22Rv1 (cell line): Measurements from ENCODE around the gene SARDH.

ENCODE experiments used
- ZFX ChIP-seq: fragments of 450-650 bp; IDR thresholded peaks from 2 replicates; pipeline ENCODE4 v1.6.1; 2017; ENCODE audit warnings: antibody characterized with exemption, borderline replicate concordance
- TF ChIP-seq, protein P1 (sequence below): fragments of 450-650 bp; IDR thresholded peaks from 2 replicates; pipeline ENCODE4 v1.5.1; 2017; ENCODE audit warnings: mild to moderate bottlenecking

DNA sequence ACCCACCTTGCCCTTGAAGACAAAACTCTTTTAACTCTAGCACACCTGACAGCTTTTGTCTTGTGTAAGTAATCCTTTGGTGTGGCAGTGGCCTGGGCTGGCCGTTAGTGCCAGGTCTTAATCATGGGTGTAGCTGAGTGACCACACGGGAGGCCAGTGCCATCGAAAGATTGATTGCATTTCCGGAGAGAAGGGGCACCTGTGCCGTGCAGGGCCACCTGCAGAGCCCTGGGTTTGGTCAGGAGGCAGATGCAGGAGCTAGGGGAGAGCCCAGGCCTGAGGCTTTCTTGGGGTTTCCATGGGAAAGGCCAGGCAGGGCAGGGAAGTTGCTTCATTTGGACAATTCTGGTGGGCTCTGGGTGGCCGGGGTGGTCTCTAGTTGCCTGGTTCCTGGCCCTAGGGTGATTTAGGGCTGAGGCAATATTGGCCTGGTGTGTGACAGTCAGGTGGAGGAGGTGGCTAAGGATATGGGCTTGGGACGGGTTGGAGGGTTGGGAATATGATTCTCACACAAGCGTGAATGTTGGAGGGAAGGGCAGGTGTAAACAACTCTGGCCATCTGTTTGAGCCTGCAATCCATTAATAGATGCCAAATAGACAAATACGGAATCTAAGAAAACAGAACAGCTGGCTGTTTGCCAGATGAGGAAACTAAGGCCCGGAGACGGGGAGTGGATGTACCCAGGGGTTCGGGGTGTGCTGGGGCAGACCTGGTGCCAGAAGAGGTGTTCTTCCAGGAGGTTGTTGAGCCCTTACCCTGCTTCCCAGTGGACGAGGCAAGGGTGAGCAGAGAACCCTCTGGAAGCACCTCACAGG, 97.4 kb downstream of the SARDH start:
- TF ChIP-seq, protein P1, sequence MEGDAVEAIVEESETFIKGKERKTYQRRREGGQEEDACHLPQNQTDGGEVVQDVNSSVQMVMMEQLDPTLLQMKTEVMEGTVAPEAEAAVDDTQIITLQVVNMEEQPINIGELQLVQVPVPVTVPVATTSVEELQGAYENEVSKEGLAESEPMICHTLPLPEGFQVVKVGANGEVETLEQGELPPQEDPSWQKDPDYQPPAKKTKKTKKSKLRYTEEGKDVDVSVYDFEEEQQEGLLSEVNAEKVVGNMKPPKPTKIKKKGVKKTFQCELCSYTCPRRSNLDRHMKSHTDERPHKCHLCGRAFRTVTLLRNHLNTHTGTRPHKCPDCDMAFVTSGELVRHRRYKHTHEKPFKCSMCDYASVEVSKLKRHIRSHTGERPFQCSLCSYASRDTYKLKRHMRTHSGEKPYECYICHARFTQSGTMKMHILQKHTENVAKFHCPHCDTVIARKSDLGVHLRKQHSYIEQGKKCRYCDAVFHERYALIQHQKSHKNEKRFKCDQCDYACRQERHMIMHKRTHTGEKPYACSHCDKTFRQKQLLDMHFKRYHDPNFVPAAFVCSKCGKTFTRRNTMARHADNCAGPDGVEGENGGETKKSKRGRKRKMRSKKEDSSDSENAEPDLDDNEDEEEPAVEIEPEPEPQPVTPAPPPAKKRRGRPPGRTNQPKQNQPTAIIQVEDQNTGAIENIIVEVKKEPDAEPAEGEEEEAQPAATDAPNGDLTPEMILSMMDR, result no peak
- TF ChIP-seq ZFX, result no peak
